CD4-positive, alpha-beta T cell (primary cell): ENCODE measurements around the gene CTXN1. TPM values are rescaled to one million over a fixed set of nuclear protein-coding genes. Genes with fewer than 3 reads are reported as not detected.

Experiments
- ATAC-seq: fragments of 200-7000 bp; cut with Tn5 transposase; one replicate; pipeline ENCODE4 v1.10.0; 2022; ENCODE audit warnings: mild to moderate bottlenecking; ENCODE audit not compliant: poor library complexity
- CTCF ChIA-PET: fragments of 350-600 bp; sonication (Branson Sonifier 250); formaldehyde crosslinking; loops from one replicate; lab custom pipeline; 2021; ENCODE audit warnings: antibody characterized with exemption, inconsistent platforms; lab: Charles Lee
- POLR2A ChIA-PET: fragments of 350-600 bp; sonication (Branson Sonifier 250); formaldehyde crosslinking; loops from one replicate; lab custom pipeline; 2021; ENCODE audit warnings: antibody characterized with exemption, inconsistent platforms; lab: Charles Lee
- DNase-seq, 14 experiments: peaks; one replicate each; pipeline ENCODE4 v3.0.0-alpha.2; 2013 to 2020; ENCODE audit warnings: mixed read lengths in 2 of 14
- H3K27ac ChIP-seq, 2 donors: one replicate each; pipeline versions ENCODE4 v1.5.1 to v1.7.0; 2013; ENCODE audit warnings: low read length in 2 of 2, low read depth in 1 of 2, mild to moderate bottlenecking in 1 of 2
- H3K27me3 ChIP-seq, 2 experiments: 1 replicate in 1 of 2; 2 replicates in 1 of 2; pipeline versions ENCODE4 v1.6.1 to v1.7.0; 2013; ENCODE audit warnings: low read length in 2 of 2, control low read depth in 1 of 2, mild to moderate bottlenecking in 1 of 2, moderate library complexity in 1 of 2; ENCODE audit not compliant: insufficient read depth in 2 of 2, control insufficient read depth in 1 of 2
- H3K36me3 ChIP-seq: one replicate; pipeline ENCODE4 v1.6.1; 2013; ENCODE audit warnings: low read length, control low read depth; ENCODE audit not compliant: insufficient read depth
- H3K4me1 ChIP-seq: one replicate; pipeline ENCODE4 v1.6.1; 2013; ENCODE audit warnings: low read length, control low read depth; ENCODE audit not compliant: insufficient read depth
- H3K4me3 ChIP-seq: one replicate; pipeline ENCODE4 v1.5.1; 2013; ENCODE audit warnings: mild to moderate bottlenecking, low read length, moderate library complexity
- H3K9me3 ChIP-seq, 2 experiments: 1 replicate in 1 of 2; 2 replicates in 1 of 2; pipeline versions ENCODE4 v1.6.1 to v1.7.0; 2013; ENCODE audit warnings: low read length in 2 of 2, mild to moderate bottlenecking in 2 of 2, control low read depth in 1 of 2, moderate library complexity in 1 of 2; ENCODE audit not compliant: control insufficient read depth in 1 of 2, insufficient read depth in 1 of 2
- H3K27ac Mint-ChIP-seq: one replicate; pipeline ENCODE4 v1.8.0; 2020; ENCODE audit warnings: mixed read lengths
- H3K27me3 Mint-ChIP-seq: one replicate; pipeline ENCODE4 v1.8.0; 2021; ENCODE audit warnings: mixed read lengths
- H3K36me3 Mint-ChIP-seq: one replicate; pipeline ENCODE4 v1.8.0; 2021; ENCODE audit warnings: low read depth, mixed read lengths
- H3K4me1 Mint-ChIP-seq: one replicate; pipeline ENCODE4 v1.8.0; 2021; ENCODE audit warnings: low read depth, mixed read lengths
- H3K4me3 Mint-ChIP-seq: one replicate; pipeline ENCODE4 v1.8.0; 2020; ENCODE audit warnings: mild to moderate bottlenecking, mixed read lengths
- H3K9me3 Mint-ChIP-seq: one replicate; pipeline ENCODE4 v1.8.0; 2020; ENCODE audit warnings: mixed read lengths
- CTCF ChIP-seq: fragments of 200-600 bp; IDR thresholded peaks from one replicate; pipeline ENCODE4 v1.8.0; 2022; ENCODE audit warnings: antibody characterized with exemption, mild to moderate bottlenecking
- intact Hi-C, 2 experiments: fragments of 100-400 bp; cut with DNase I in 1 of 2; cut with micrococcal nuclease in 1 of 2; formaldehyde crosslinking; loops; one replicate each; pipeline versions ENCODE4 v1.15.1 to v1.9.0; 2023 to 2025; cut with DNase I, micrococcal nuclease
- total RNA-seq, 174 experiments: library from RNA in 2 of 174; stranded (reverse) in 2 of 174; gene quantifications; one replicate each; pipeline ENCODE4 v1.2.3 and lab custom pipeline; 2021 to 2026

The CTXN1 gene
- total RNA-seq, 2 experiments from 2014 or later, result not detected

GRCh38 chr19:7885818-7886217, 40.1 kb downstream of the CTXN1 start:
- no peak overlapping the region for H3K4me3 ChIP-seq
- peaks cover 9% of the 10 kb centered on the region for H3K4me1 ChIP-seq
- no peaks in the 10 kb centered on the region for H3K36me3 ChIP-seq
- peaks cover 0 to 4% of the 10 kb centered on the region in 2 experiments for H3K9me3 ChIP-seq
- no peaks in the 10 kb centered on the region for H3K9me3 Mint-ChIP-seq
- TF ChIP-seq CTCF, result no peak
- H3K27me3 ChIP-seq, result peaks cover 16 to 18% of the 10 kb centered on the region in 2 experiments
- H3K27ac Mint-ChIP-seq, result no peak overlapping the region
- H3K4me3 Mint-ChIP-seq, result no peak overlapping the region
- ChIA-PET POLR2A (no interaction called here), CTCF (interaction anchor here (1.3 to 2.2 kb wide), 2 partner anchors 9 to 17 kb away, joined by 3 to 8 read pairs; no protein-coding TSS in a partner anchor)
- ATAC-seq (no peak), DNase-seq (no peak)
- H3K27ac ChIP-seq, result no peak overlapping the region
- intact Hi-C loops, result no loop called here
- H3K36me3 Mint-ChIP-seq, result no peaks in the 10 kb centered on the region
- peaks cover 10% of the 10 kb centered on the region for H3K27me3 Mint-ChIP-seq
- H3K4me1 Mint-ChIP-seq, result no peaks in the 10 kb centered on the region

- ChIA-PET POLR2A (no interaction called here), CTCF (no interaction called here)
- peaks cover 9% of the 10 kb centered on the region for H3K4me1 ChIP-seq
- Mint-ChIP-seq H3K27ac (no peak overlapping the region), H3K9me3 (no peaks in the 10 kb centered on the region), H3K4me1 (no peaks in the 10 kb centered on the region), H3K4me3 (no peak overlapping the region), H3K36me3 (no peaks in the 10 kb centered on the region), H3K27me3 (peaks cover 8% of the 10 kb centered on the region)
- TF ChIP-seq CTCF, result no peak
- intact Hi-C loops, result no loop called here
- peaks cover 0 to 4% of the 10 kb centered on the region in 2 experiments for H3K9me3 ChIP-seq
- no peaks in the 10 kb centered on the region for H3K36me3 ChIP-seq
- no peak overlapping the region for H3K4me3 ChIP-seq
- H3K27me3 ChIP-seq, result peaks cover 14 to 16% of the 10 kb centered on the region in 2 experiments
- ATAC-seq (no peak), DNase-seq (no peak)
- H3K27ac ChIP-seq, result no peak overlapping the region
These were observed 42.0 kb downstream of the CTXN1 start for GRCh38 chr19:7883796-7884570.

- POLR2A ChIA-PET, result no interaction called here
These were observed 42.8 kb downstream of the CTXN1 start for GRCh38 chr19:7883105-7883504.

More at GRCh38 chr19:7883105-7883504, 42.8 kb downstream of the CTXN1 start:
- Mint-ChIP-seq H3K27ac (no peak overlapping the region), H3K4me1 (no peaks in the 10 kb centered on the region), H3K27me3 (peaks cover 4% of the 10 kb centered on the region), H3K36me3 (no peaks in the 10 kb centered on the region), H3K9me3 (no peaks in the 10 kb centered on the region), H3K4me3 (no peak overlapping the region)
- Histone ChIP-seq H3K9me3 (no peaks in the 10 kb centered on the region), H3K36me3 (no peaks in the 10 kb centered on the region), H3K27ac (no peak overlapping the region), H3K4me3 (no peak overlapping the region), H3K4me1 (peaks cover 2% of the 10 kb centered on the region), H3K27me3 (peaks cover 7 to 9% of the 10 kb centered on the region in 2 experiments)
- DNase-seq, result no peak
- no peak for TF ChIP-seq CTCF
- intact Hi-C loops, result no loop called here
- ATAC-seq, result no peak
- CTCF ChIA-PET, result no interaction called here
